Cardiac septum (tissue), 1 donor: ENCODE data around the gene USE1. TPM values are rescaled to one million over a fixed set of nuclear protein-coding genes. Genes with fewer than 3 reads are reported as not detected.
"Not testable (repeated sequence)": the region's sequence is repeated elsewhere in the genome, so short reads cannot be mapped to it uniquely, and the experiment has no call there.

Experiments
- DNase-seq: peaks from one replicate; pipeline ENCODE4 v3.0.0-alpha.2; 2020; ENCODE audit warnings: low spot score
- intact Hi-C: fragments of 100-400 bp; cut with DNase I; formaldehyde crosslinking; loops from one replicate; pipeline ENCODE4 v1.14.0; 2022
- long read RNA-seq: library from polyadenylated mRNA; unstranded; transcript quantifications from one replicate; pipeline ENCODE4 v2.0.0, GENCODE V29; 2021
- total RNA-seq: library from RNA; stranded (reverse); fragmentation: NEBNext Ultra II Directional; extraction: Animal tissue kit (Norgen Biotek cat#: 25700); gene quantifications from one replicate; pipeline ENCODE4 v1.2.1, GENCODE V29; 2021
- donor health status: DM: no; HTN: no; CAD: no.

Gene USE1, protein sequence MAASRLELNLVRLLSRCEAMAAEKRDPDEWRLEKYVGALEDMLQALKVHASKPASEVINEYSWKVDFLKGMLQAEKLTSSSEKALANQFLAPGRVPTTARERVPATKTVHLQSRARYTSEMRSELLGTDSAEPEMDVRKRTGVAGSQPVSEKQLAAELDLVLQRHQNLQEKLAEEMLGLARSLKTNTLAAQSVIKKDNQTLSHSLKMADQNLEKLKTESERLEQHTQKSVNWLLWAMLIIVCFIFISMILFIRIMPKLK
- 29.1 TPM for total RNA-seq
- long read RNA-seq, partial matches to known transcripts: 1 of 4 reads
- long read RNA-seq, other reads (novel, unspliced or antisense): 1 of 4 reads

DNA sequence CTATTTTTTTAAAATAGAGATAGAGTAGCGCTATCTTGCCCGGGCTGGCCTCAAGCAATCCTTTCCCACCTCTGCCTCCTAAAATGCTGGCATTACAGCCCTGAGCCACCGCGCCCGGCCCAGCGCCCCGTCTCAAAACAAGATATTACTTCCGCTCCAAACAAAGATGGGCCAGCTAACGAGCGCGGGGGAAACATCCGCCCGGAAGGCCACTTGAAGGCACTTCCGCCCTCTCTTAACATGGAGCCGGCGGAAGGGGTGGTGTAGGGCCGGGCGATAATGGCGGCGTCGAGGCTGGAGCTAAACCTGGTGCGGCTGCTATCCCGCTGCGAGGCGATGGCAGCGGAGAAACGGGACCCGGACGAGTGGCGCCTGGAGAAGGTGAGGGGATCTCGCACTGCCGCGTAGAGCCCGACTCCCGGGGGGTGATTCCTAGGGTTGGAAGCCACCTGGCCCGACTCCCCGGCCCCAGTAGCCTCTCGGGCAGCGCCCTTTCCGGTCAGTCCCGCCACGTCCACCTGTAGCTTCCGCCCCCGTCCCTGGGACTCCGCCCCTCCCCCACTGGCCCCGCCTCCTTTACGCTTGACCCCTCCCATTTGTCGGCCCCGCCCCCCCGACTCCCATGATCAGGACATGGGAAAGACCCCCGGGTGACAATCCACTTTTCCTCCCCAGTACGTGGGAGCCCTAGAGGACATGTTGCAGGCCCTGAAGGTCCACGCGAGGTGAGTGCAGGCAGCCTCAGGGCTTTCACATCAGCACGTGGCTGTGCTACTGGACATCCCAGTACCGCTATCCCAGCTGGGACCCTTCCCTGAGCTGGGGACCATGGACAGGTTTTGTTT lies at the start of gene USE1:
TSS of gene USE1 (plus strand) at position 231 of the 845 bp plus-strand sequence. CDS start at position 280, 49 bp downstream.
- peak; percentile 96 for DNase-seq
- intact Hi-C loops: loop anchor here (2.0 kb wide), 1 partner anchor 51 kb away; the partner anchor contains the start of gene BABAM1

- intact Hi-C loops: no loop called here
- no peak for DNase-seq
These were observed 49.4 kb upstream of the USE1 start for GRCh38 chr19:17165715-17166114.

DNA sequence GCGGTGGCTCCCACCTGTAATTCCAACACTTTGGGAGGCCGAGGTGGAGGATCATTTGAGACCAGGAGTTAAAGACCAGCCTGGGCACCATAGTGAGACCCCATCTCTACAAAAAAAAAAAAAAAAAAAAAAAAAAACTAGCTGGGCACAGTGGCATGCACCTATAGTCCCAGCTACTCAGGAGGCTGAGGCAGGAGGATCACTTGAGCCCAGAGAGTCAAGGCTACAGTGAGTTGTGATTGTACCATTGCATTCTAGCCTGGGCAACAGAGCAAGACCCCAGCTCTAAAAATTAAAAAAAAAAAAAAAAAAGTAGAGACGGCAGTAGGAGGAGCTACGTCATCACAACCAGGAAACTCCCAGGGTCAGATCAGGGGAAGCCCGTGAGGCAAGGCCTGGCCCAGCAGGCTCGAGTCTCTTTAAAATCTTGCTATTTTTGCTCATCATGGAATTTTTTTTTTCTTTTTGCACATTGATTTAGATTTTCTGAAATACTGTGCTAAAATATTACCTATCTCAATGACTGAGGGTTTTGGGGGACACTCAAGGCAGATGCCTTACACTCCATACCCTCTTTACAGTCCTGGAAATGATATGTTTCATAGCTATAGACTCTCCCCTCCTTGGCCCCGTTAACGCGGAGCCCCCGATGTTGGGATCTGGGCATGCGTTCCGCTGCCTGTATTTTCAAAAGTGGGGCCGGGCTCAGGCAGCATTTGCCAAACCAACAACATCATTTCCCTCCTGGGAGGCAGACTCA lies 44.4 kb upstream of the USE1 start:
- DNase-seq: no peak
- intact Hi-C loops: no loop called here

DNA sequence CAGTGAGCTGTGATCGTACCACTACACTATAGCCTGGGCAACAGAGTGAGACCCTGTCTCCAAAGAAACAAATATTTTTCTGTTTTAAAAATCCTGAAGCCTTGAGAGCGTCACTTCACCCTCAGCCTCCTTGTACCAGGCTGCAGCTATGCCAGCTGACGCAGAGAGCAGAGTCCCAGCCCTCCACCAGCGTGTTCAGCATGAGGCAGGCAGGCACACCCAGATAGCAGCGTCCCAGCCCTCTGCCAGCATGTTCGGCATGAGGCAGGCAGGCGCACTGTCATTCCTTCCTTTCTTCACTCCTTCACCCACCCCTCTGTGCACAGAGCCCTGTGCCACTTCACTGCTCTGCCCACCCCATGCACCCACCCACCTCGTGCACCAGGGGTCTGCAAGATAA lies 43.3 kb upstream of the USE1 start:
- intact Hi-C loops: no loop called here
- no peak for DNase-seq

DNA sequence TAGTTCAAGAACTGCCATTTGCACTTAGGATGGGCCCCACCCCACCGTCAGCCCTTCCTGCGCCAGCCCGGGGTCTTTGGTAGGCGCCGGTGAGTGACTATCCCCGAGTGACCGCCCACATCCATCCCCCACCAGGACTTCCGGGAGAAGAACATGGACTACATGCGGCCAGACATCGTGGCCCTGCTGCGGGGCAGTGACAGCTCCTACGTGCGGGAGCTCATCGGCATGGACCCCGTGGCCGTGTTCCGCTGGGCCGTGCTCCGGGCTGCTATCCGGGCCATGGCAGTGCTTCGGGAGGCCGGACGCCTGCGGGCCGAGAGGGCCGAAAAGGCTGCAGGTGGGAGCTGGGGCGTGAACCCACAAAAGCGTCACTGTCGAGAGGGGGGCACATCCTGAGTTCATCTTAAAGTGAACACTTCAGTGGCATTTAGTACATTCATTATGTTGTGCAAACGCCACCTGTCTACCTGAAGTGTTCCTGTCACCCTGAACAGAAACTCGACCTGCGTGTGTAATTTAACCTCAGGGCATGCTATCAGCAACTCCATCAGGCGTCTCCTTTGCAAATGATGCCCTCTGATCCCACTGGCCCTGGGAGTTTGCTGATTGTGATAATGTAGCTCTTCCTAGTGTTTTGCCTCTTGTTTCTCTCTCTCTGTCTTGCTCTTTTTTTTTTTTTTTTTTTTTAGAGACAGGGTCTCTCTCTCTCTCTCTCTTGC lies 42.4 kb upstream of the USE1 start:
- DNase-seq: no peak
- intact Hi-C loops: no loop called here

- intact Hi-C loops: no loop called here
- DNase-seq: no peak
These were observed 36.9 kb upstream of the USE1 start for GRCh38 chr19:17178291-17178690.

DNA sequence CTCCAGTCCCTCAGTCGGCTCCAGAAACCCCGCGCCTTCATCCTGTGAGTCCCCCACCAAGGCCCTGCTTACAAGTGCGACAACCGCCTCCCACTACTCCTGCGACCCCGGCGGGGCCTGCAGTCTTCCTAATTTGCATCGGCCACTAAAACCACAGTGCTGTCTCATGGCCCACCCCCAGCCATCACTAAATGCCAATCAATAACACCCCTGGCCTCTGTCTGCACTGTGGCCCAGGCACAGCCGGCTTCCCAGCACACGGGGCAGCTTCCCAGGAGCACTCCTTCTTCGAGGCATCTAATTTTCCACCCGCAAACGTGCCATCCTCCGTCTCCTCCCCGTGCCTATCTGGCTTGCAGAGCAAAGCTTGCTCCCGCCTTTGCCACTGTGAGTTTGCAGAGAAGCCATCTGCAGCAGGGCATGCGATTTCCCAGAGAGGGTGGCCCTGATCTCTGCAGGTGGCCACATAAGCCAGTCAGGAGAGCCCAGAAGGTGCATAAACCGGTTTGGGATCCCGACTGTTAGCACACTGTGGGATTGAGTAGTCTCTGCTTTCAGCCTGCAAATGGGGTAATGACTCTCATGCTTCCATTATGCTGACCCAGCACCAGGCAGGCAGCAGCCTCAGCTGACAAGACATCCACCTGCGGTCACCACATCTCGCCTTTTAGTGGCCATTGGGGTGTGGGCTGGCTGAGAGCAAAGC lies 34.0 kb upstream of the USE1 start:
- intact Hi-C loops: no loop called here
- DNase-seq: no peak

- intact Hi-C loops: no loop called here
- no peak for DNase-seq
These were observed 31.8 kb upstream of the USE1 start for GRCh38 chr19:17183271-17183761.

GRCh38 chr19:17183858-17184321 lies 31.3 kb upstream of the USE1 start:
- no peak for DNase-seq
- intact Hi-C loops: no loop called here

DNA sequence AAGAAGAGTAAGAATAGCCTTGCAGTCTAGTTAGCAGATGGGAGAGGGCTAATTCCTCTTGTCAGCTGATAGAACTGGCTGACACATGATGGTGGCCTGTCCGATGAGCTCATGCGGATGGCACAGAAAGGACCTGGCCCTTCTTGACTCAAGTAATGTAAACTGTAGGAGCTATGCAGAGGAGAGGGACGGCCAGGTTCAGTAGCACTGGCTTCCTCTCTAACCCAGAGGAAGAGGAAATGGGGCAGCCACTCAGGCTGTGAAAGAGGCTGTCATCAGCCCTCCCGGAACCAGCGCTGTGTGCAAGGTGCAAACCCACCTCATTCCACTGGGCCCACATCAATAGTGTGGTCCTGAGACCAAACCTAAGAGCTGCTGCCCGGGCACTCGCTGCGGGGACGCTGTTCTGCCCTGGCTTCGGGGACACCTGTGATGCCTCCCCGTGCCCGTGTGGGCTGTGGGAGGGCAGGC lies 30.8 kb upstream of the USE1 start:
- intact Hi-C loops: no loop called here

GRCh38 chr19:17185590-17185989 lies 29.6 kb upstream of the USE1 start:
- intact Hi-C loops: no loop called here
- no peak for DNase-seq

More for the DNA sequence above, 30.8 kb upstream of the USE1 start:
- no peak for DNase-seq

DNA sequence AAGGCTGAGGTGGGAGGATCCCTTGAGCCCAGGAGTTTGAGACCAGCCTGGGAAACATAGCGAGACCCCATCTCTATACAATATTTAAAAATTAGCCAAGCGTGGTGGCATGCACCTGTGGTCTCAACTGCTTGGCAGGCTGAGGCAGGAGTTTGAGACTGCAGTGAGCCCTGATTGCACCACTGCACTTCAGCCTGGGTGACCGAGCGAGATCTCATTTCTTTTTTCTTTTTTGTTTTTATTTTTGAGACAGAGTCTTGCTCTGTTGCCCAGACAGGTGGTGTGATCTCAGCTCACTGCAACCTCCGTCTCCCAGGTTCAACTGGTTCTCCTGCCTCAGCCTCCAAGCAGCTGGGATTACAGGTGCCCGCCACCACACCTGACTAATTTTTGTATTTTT lies 23.4 kb upstream of the USE1 start:
- intact Hi-C loops, DNase-seq: not testable (repeated sequence)

DNA sequence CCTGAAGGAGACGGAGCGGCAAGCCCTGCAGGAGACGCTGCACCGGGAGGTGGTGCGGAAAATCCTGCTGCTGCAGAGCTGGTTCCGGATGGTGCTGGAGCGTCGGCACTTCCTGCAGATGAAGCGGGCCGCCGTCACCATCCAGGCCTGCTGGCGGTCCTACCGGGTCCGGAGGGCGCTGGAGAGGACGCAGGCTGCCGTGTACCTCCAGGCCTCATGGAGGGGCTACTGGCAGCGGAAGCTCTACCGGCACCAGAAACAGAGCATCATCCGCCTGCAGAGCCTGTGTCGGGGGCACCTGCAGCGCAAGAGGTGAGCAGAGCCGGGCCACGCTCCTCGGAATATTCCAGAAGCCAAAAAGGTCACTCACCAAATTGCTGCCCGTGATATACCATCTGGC lies 22.4 kb upstream of the USE1 start:
- intact Hi-C loops: no loop called here

DNA sequence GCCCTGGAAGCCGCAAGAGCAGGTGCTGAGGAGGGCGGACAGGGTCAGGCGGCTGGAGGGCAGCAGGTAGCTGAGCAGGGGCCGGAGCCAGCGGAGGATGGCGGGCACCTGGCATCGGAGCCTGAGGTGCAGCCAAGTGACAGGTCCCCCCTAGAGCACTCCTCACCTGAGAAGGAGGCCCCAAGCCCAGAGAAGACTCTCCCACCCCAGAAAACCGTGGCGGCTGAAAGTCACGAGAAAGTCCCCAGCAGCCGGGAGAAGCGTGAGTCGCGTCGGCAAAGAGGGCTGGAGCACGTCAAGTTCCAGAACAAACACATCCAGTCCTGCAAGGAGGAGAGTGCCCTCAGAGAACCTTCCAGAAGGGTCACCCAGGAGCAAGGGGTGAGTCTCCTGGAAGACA lies 20.5 kb upstream of the USE1 start:
- DNase-seq: no peak
- intact Hi-C loops: no loop called here

More for the DNA sequence above, 22.4 kb upstream of the USE1 start:
- no peak for DNase-seq

- DNase-seq: no peak
- intact Hi-C loops: no loop called here
These were observed 20.1 kb upstream of the USE1 start for GRCh38 chr19:17195106-17195505.

DNA sequence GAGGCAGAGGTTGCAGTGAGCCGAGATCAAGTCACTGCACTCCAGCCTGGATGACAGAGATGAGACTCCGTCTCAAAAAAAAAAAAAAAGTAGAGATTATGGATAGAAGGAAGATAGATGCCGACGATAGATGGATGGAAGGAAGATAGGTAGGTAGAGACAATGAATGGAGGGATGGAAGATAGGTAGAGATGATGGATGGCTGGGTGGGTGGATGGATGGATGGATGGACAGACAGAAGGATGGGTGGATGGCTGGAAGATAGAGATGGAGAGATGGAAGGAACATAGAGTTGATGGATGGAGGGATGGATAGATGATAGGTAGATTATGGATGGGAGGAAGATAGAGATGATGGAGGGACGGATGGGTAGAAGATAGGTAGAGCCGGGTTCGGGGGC lies 18.5 kb upstream of the USE1 start:
- intact Hi-C loops: no loop called here
- DNase-seq: no peak

GRCh38 chr19:17197666-17198065 lies 17.5 kb upstream of the USE1 start:
- DNase-seq: no peak
- intact Hi-C loops: no loop called here

DNA sequence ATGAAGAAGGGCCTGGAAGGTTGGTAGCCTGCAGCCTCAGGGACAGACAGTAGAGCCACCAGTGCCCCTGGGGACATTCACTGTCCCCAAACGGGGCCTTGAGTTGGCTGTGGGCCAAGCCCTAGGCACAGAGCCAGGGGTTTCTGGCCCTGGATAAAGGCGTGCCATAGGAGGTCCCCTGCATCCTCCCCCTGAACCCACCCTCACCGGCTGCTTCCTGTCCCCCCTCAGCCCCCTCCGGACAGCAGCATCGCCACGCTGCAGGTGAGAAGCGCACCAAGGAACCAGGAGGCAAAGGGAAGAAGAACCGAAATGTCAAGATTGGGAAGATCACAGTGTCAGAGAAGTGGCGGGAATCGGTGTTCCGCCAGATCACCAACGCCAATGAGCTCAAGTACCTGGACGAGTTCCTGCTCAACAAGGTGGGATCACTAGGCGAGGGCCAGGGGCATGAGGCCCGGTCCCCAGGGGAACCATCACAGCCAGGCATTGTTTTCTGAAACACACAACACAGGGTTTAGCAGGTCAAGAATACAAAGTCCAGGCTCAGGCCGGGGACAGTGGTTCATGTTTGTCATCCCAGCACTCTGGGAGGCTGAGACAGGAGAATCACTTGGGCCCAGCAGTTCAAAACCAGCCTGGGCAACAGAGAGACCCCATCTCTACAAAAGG lies 14.6 kb upstream of the USE1 start:
- intact Hi-C loops: no loop called here
- DNase-seq: no peak
